A549 (cell line): ENCODE results near the gene PPP1R2. TPM values are rescaled to one million over a fixed set of nuclear protein-coding genes. Genes with fewer than 3 reads are reported as not detected.

Experiments used
- ATAC-seq, 2 experiments: fragments of 200-7000 bp in 1 of 2; fragments of >200 bp in 1 of 2; cut with Nextera tagmentation in 1 of 2; cut with Tn5 transposase in 1 of 2; 3 replicates each; pipeline versions ENCODE4 v1.8.0 to v1.9.1; 2018 to 2020; ENCODE audit warnings: mild to moderate bottlenecking in 1 of 2, moderate library complexity in 1 of 2
- CTCF ChIA-PET: fragments of 300-600 bp; sonication (Branson Sonifier 250); formaldehyde crosslinking; extraction: SDS; loops from one replicate; lab custom pipeline; 2021; ENCODE audit warnings: antibody characterized with exemption, inconsistent platforms; lab: Yijun Ruan, JAX
- POLR2A ChIA-PET: fragments of 350-600 bp; formaldehyde crosslinking; extraction: SDS; loops from one replicate; lab custom pipeline; 2021; ENCODE audit warnings: antibody characterized with exemption, inconsistent platforms; lab: Yijun Ruan, JAX
- DNase-seq, 2 experiments: peaks; one replicate each; pipeline versions ENCODE4 v3.0.0 to v3.0.0-alpha.2; 2011 to 2016; ENCODE audit warnings: low read depth in 1 of 2, low spot score in 1 of 2
- FAIRE-seq: peaks from 2 replicates; lab custom pipeline; 2011; peaks lifted over from hg19 to GRCh38; lab: Jason Lieb, UNC
- H3K27ac ChIP-seq, 2 experiments: fragments of >200 bp; sonication (Bioruptor Twin); formaldehyde crosslinking; 3 replicates each; pipeline ENCODE4 v1.5.1; 2016 to 2017
- H3K4me1 ChIP-seq: fragments of >200 bp; sonication (Bioruptor Twin); formaldehyde crosslinking; 3 replicates; pipeline ENCODE4 v1.6.1; 2016
- H3K4me2 ChIP-seq: fragments of >200 bp; sonication (Bioruptor Twin); formaldehyde crosslinking; 3 replicates; pipeline ENCODE4 v1.6.1; 2016
- H3K4me3 ChIP-seq: fragments of >200 bp; sonication (Bioruptor Twin); formaldehyde crosslinking; 3 replicates; pipeline ENCODE4 v1.5.1; 2016
- H3K9me3 ChIP-seq: fragments of >200 bp; sonication (Bioruptor Twin); formaldehyde crosslinking; 3 replicates; pipeline ENCODE4 v1.6.1; 2016
- BHLHE40 ChIP-seq: IDR thresholded peaks from 2 replicates; pipeline ENCODE4 v1.6.1; 2012; ENCODE audit warnings: low read depth, low read length, inconsistent platforms
- GATA3 ChIP-seq: IDR thresholded peaks from 2 replicates; pipeline ENCODE4 v1.6.1; 2012; ENCODE audit warnings: borderline replicate concordance
- HOXA7 ChIP-seq: fragments of 250-450 bp; sonication (Bioruptor Pico); IDR thresholded peaks from 2 replicates; pipeline ENCODE4 v1.5.0; 2020; ENCODE audit warnings: mild to moderate bottlenecking, moderate library complexity
- HOXB5 ChIP-seq: fragments of 250-450 bp; sonication (Bioruptor Pico); IDR thresholded peaks from 2 replicates; pipeline ENCODE4 v1.5.0; 2020; ENCODE audit warnings: mild to moderate bottlenecking, moderate library complexity
- JUN ChIP-seq, 2 experiments: fragments of >200 bp; sonication (Bioruptor Twin); formaldehyde crosslinking; IDR thresholded peaks; 2 replicates in 1 of 2; 3 replicates in 1 of 2; pipeline ENCODE4 v1.6.1; 2016 to 2017
- JUNB ChIP-seq: fragments of >200 bp; sonication (Bioruptor Twin); formaldehyde crosslinking; IDR thresholded peaks from 2 replicates; pipeline ENCODE4 v1.6.1; 2016
- NPAS2 ChIP-seq: fragments of 250-450 bp; sonication (Bioruptor Pico); IDR thresholded peaks from 2 replicates; pipeline ENCODE4 v1.8.0; 2022; ENCODE audit warnings: mild to moderate bottlenecking, moderate library complexity, borderline replicate concordance
- POLR2A ChIP-seq: IDR thresholded peaks from 2 replicates; pipeline ENCODE4 v1.6.1; 2012; ENCODE audit warnings: mild to moderate bottlenecking, low read length
- POLR2AphosphoS2 ChIP-seq: conservative IDR thresholded peaks from 2 replicates; pipeline ENCODE4 v1.6.1; 2012; ENCODE audit warnings: low read length, improper control_type of control experiment, inconsistent platforms
- RAD21 ChIP-seq, 2 experiments: fragments of >200 bp in 1 of 2; sonication (Bioruptor Twin) in 1 of 2; formaldehyde crosslinking in 1 of 2; IDR thresholded peaks in 1 of 2; conservative IDR thresholded peaks in 1 of 2; 2 replicates in 1 of 2; 3 replicates in 1 of 2; pipeline ENCODE4 v1.6.1; 2012 to 2018; ENCODE audit warnings: inconsistent platforms in 1 of 2
- RFX5 ChIP-seq: fragments of 450-650 bp; IDR thresholded peaks from 2 replicates; pipeline ENCODE4 v1.7.1; 2014; ENCODE audit warnings: antibody characterized with exemption, mild to moderate bottlenecking, moderate library complexity
- ZC3H11A ChIP-seq: fragments of 450-650 bp; IDR thresholded peaks from 2 replicates; pipeline ENCODE4 v1.6.1; 2014; ENCODE audit warnings: antibody characterized with exemption, mild to moderate bottlenecking
- ZNF302 ChIP-seq: fragments of 250-450 bp; sonication (Bioruptor Pico); IDR thresholded peaks from 2 replicates; pipeline ENCODE4 v1.9.0; 2021; ENCODE audit warnings: inconsistent platforms, mild to moderate bottlenecking, moderate library complexity
- WGBS: methylation state at CpG from one replicate; pipeline ENCODE4 v1.1.6; 2017; ENCODE audit errors: missing lambda C conversion rate; 5-methylcytosine and 5-hydroxymethylcytosine counted together
- polyA plus RNA-seq, 4 experiments: library from polyadenylated mRNA; depleted of rRNA in 3 of 4; stranded (reverse); fragments of >200 nt; fragmentation: RNase III in 1 of 4; extraction: RNeasy Plus Mini Kit Qiagen cat#74134 plus additional on column Dnase treatment in 1 of 4; gene quantifications; 2 replicates in 3 of 4; 3 replicates in 1 of 4; pipeline ENCODE4 v1.2.3, GENCODE V29; 2011 to 2017
- TF ChIP-seq, protein P1 (sequence below): fragments of >200 bp; sonication (Bioruptor Twin); formaldehyde crosslinking; IDR thresholded peaks from 3 replicates; pipeline ENCODE4 v1.5.1; 2016
- TF ChIP-seq, protein P2 (sequence below): fragments of 250-450 bp; sonication (Bioruptor Pico); IDR thresholded peaks from 2 replicates; pipeline ENCODE4 v1.5.0; 2020; ENCODE audit warnings: low read depth, mild to moderate bottlenecking, moderate library complexity
- TF ChIP-seq, protein P3 (sequence below): IDR thresholded peaks from 2 replicates; pipeline ENCODE4 v1.6.1; 2012; ENCODE audit warnings: low read depth, borderline replicate concordance
- TF ChIP-seq, protein P4 (sequence below): IDR thresholded peaks from 2 replicates; pipeline ENCODE4 v1.6.1; 2012

PPP1R2 gene
- polyA plus RNA-seq, 2 of the 4 experiments (the other 2 are of a cell fraction), result 13.4 to 47.3 TPM

DNA sequence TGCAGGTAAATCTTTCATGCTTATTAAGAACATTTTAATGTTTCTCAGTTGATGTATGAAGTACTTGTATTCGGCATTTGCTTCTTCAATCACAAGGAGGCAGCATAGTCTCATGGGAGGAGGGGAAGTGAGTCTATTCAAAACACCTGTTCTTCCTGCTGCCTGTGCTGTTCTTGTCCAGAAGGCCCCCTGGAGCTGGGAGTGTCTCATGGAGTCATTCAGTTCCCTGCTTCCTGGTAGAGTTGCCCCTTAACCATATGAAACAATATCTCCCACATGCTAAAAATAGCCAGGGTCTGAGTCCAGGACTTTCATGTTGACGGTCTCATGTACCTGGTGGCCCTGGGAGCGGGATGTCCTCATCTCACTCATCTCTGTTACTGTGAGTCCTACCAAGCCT lies 15.5 kb upstream of the PPP1R2 start:
- ChIA-PET CTCF (interaction anchor here (1.2 kb wide), 2 partner anchors 12 to 17 kb away, joined by 3 to 4 read pairs; no protein-coding TSS in a partner anchor), POLR2A (no interaction called here)
- FAIRE-seq, result no peak
- Histone ChIP-seq H3K9me3 (no peaks in the 10 kb centered on the region), H3K4me1 (no peaks in the 10 kb centered on the region), H3K4me2 (no peak overlapping the region), H3K4me3 (no peak overlapping the region), H3K27ac (no peak overlapping the region)
- TF ChIP-seq RAD21 (conservative IDR thresholded peaks at IDR 0.05 in 1 of 2, IDR thresholded peaks at IDR 0.05 in 1 of 2) (peak; percentile 31 to 54; a peak in 3 of 5 replicates), JUN (IDR thresholded peaks at IDR 0.05) (no peak)
- TF ChIP-seq, protein P1, sequence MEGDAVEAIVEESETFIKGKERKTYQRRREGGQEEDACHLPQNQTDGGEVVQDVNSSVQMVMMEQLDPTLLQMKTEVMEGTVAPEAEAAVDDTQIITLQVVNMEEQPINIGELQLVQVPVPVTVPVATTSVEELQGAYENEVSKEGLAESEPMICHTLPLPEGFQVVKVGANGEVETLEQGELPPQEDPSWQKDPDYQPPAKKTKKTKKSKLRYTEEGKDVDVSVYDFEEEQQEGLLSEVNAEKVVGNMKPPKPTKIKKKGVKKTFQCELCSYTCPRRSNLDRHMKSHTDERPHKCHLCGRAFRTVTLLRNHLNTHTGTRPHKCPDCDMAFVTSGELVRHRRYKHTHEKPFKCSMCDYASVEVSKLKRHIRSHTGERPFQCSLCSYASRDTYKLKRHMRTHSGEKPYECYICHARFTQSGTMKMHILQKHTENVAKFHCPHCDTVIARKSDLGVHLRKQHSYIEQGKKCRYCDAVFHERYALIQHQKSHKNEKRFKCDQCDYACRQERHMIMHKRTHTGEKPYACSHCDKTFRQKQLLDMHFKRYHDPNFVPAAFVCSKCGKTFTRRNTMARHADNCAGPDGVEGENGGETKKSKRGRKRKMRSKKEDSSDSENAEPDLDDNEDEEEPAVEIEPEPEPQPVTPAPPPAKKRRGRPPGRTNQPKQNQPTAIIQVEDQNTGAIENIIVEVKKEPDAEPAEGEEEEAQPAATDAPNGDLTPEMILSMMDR, result 0 out of 3 replicates have a peak, but pooled peaks have one; percentile 26
- ATAC-seq, result peak; percentile 71 to 83
- WGBS, result 64% methylated on average over 3 of the region's 3 CpGs
- DNase-seq, result peak in 1 of 2 experiments; percentile 59

DNA sequence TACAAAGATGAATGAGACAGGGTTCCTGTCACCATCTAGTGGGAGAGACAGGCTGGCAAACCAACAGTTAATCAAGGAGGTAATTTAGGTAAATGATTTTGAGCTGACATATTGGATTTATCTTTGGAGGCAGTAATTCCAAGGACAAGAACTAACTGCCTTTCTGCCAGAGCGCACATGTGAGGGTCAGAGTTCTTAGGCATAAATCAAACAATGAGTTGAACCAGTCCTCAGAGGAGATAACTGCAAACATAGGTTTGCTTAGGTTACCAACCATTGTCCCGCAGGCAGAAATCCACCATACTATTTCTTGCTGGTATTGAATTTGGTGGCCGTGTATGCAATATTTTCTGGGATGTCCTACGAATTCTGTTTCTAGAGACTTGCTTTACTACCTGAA lies 14.2 kb upstream of the PPP1R2 start:
- Histone ChIP-seq H3K4me1 (no peaks in the 10 kb centered on the region), H3K4me2 (no peak overlapping the region), H3K4me3 (no peak overlapping the region), H3K27ac (no peak overlapping the region), H3K9me3 (no peaks in the 10 kb centered on the region)
- 80% methylated on average over 4 of the region's 4 CpGs for WGBS
- DNase-seq (no peak), ATAC-seq (no peak), FAIRE-seq (no peak)
- POLR2A ChIA-PET, result no interaction called here
- CTCF ChIA-PET, result no interaction called here
- TF ChIP-seq ZC3H11A, result no peak
- no peak for TF ChIP-seq HOXB5 (CRISPR knock-in tag)
- no peak for TF ChIP-seq ZNF302
- no peak for TF ChIP-seq HOXA7
- TF ChIP-seq, protein P2, sequence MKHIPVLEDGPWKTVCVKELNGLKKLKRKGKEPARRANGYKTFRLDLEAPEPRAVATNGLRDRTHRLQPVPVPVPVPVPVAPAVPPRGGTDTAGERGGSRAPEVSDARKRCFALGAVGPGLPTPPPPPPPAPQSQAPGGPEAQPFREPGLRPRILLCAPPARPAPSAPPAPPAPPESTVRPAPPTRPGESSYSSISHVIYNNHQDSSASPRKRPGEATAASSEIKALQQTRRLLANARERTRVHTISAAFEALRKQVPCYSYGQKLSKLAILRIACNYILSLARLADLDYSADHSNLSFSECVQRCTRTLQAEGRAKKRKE, result no peak
- TF ChIP-seq JUN (IDR thresholded peaks at IDR 0.05), result no peak
- TF ChIP-seq POLR2A, result no peak
- no peak for TF ChIP-seq RFX5
- no peak for TF ChIP-seq GATA3
- no peak for TF ChIP-seq POLR2AphosphoS2
- TF ChIP-seq JUNB, result no peak

DNA sequence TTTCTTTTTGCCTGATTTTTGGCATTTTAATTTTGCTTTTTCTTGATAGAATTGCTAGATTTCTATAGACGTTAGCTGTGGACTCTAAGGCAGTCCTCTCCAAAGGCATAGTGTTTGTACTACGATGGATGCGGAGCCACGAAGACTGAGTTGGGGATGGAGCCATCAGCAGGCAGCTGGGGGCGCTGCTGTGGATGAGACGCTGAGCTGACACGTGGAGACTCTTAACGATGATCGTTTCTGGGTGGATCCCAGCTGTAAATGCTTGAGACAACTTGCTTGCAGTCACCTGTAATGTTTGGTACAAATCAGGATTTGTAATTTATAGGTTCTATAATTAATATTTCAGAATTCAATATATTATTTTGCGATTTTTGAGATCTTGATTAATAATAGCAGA lies 13.3 kb upstream of the PPP1R2 start:
- Histone ChIP-seq H3K4me3 (no peak overlapping the region), H3K4me2 (peak overlapping the region; percentile 49; the same call in 2 of the 3 replicates)
- FAIRE-seq, result no peak
- CTCF ChIA-PET, result interaction anchor here (0.8 to 1.3 kb wide), 3 partner anchors 13 to 286 kb away, joined by 3 read pairs; partner anchors contain the start of gene PPP1R2
- TF ChIP-seq RFX5 (no peak), NPAS2 (CRISPR knock-in tag) (no peak), BHLHE40 (no peak)
- TF ChIP-seq, protein P1, result peak; percentile 31; the same call in 2 of the 3 replicates
- TF ChIP-seq, protein P3, sequence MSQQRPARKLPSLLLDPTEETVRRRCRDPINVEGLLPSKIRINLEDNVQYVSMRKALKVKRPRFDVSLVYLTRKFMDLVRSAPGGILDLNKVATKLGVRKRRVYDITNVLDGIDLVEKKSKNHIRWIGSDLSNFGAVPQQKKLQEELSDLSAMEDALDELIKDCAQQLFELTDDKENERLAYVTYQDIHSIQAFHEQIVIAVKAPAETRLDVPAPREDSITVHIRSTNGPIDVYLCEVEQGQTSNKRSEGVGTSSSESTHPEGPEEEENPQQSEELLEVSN, result 0 out of 2 replicates have a peak, but pooled peaks have one; percentile 42
- TF ChIP-seq, protein P4, sequence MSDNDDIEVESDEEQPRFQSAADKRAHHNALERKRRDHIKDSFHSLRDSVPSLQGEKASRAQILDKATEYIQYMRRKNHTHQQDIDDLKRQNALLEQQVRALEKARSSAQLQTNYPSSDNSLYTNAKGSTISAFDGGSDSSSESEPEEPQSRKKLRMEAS, result peak; percentile 79
- TF ChIP-seq, all 56 proteins: peak for 3
- 30% methylated on average over 10 of the region's 10 CpGs for WGBS
- Histone ChIP-seq H3K9me3 (no peaks in the 10 kb centered on the region), H3K4me1 (no peaks in the 10 kb centered on the region), H3K27ac (no peak overlapping the region)
- ATAC-seq (peak; percentile 68 to 82; a peak in 4 of 6 replicates), DNase-seq (peak; percentile 13 to 54)
- POLR2A ChIA-PET, result interaction anchor here (1.0 kb wide), 1 partner anchor 13 kb away, joined by 3 read pairs; the partner anchor contains the start of gene PPP1R2
